HCT116 (cell line): ENCODE data around the gene USF2. TPM values are rescaled to one million over a fixed set of nuclear protein-coding genes. Genes with fewer than 3 reads are reported as not detected.

ENCODE experiments used
- ATAC-seq: fragments of 200-7000 bp; cut with Tn5 transposase; 2 replicates; pipeline ENCODE4 v1.9.1; 2020; ENCODE audit warnings: mild to moderate bottlenecking, moderate library complexity
- BruUV-seq: library from RNA; stranded (reverse); fragments of 400-500 nt; replicated peaks from 2 replicates; lab custom pipeline; 2021; lab: Mats Ljungman, UMichigan
- CTCF ChIA-PET: fragments of 300-600 bp; sonication (Branson Sonifier 250); formaldehyde crosslinking; loops from one replicate; lab custom pipeline; 2021; ENCODE audit warnings: antibody characterized with exemption; lab: Charles Lee
- POLR2A ChIA-PET: fragments of 300-600, 350-600 bp; sonication (Branson Sonifier 250); formaldehyde crosslinking; loops from one replicate; lab custom pipeline; 2021; ENCODE audit warnings: antibody characterized with exemption; lab: Charles Lee
- RAD21 ChIA-PET, 2 experiments: fragments of 300-600 bp; sonication (Branson Sonifier 250); formaldehyde crosslinking; loops; one replicate each; lab custom pipeline; 2023; ENCODE audit warnings: low total read pairs in 2 of 2; ENCODE audit not compliant: uncharacterized antibody in 2 of 2, unreplicated experiment in 2 of 2, low non-redundant PET in 1 of 2; lab: Charles Lee
- DNase-seq: peaks from one replicate; pipeline ENCODE4 v3.0.0-alpha.2; 2010; ENCODE audit warnings: low read depth, low spot score
- H2AFZ ChIP-seq: fragments of 200-600 bp; shearing (Covaris generic), sonication (generic); 2 replicates; pipeline ENCODE4 v1.6.1; 2017; ENCODE audit warnings: low read depth, mixed run types, mixed read lengths, antibody characterized with exemption, low read length; ENCODE audit not compliant: poor library complexity, severe bottlenecking
- H3K27ac ChIP-seq: 2 replicates; pipeline ENCODE4 v1.5.1; 2012; ENCODE audit warnings: low read depth, low read length
- H3K27me3 ChIP-seq: fragments of 200-600 bp; sonication (generic); 2 replicates; pipeline ENCODE4 v1.6.1; 2016; ENCODE audit warnings: mixed run types, low read length, mixed read lengths; ENCODE audit not compliant: insufficient read depth
- H3K36me3 ChIP-seq, 2 experiments: fragments of 200-500 bp in 1 of 2; fragments of 200-600 bp in 1 of 2; sonication (Bioruptor generic) in 1 of 2; sonication (generic) in 1 of 2; 2 replicates each; pipeline versions ENCODE4 v1.5.1 to v1.6.1; 2014 to 2016; ENCODE audit warnings: low read length in 2 of 2, inconsistent platforms in 1 of 2, mixed read lengths in 1 of 2, mixed run types in 1 of 2; ENCODE audit not compliant: insufficient read depth in 2 of 2, control insufficient read depth in 1 of 2
- H3K4me1 ChIP-seq, 2 experiments: fragments of 200-600 bp in 1 of 2; sonication (generic) in 1 of 2; 2 replicates each; pipeline versions ENCODE4 v1.5.1 to v1.6.1; 2012 to 2017; ENCODE audit warnings: low read length in 2 of 2, inconsistent platforms in 1 of 2, mild to moderate bottlenecking in 1 of 2, mixed read lengths in 1 of 2, mixed run types in 1 of 2, moderate library complexity in 1 of 2; ENCODE audit not compliant: insufficient read depth in 2 of 2, control insufficient read depth in 1 of 2
- H3K4me2 ChIP-seq: fragments of 200-600 bp; sonication (generic); 2 replicates; pipeline ENCODE4 v1.6.1; 2017; ENCODE audit warnings: mixed run types, low read length, mixed read lengths
- H3K4me3 ChIP-seq, 2 experiments: fragments of 200-600 bp in 1 of 2; sonication (generic) in 1 of 2; replicated peaks in 1 of 2; 2 replicates each; pipeline ENCODE4 v1.5.1; 2011 to 2016; ENCODE audit warnings: low read length in 2 of 2, control low read depth in 1 of 2, low read depth in 1 of 2, mild to moderate bottlenecking in 1 of 2, mixed read lengths in 1 of 2, mixed run types in 1 of 2
- H3K79me2 ChIP-seq: fragments of 200-600 bp; sonication (generic); 2 replicates; pipeline ENCODE4 v1.6.1; 2017; ENCODE audit warnings: mild to moderate bottlenecking, mixed run types, low read length, moderate library complexity, mixed read lengths; ENCODE audit not compliant: insufficient read depth
- H3K9ac ChIP-seq: fragments of 200-600 bp; sonication (generic); 2 replicates; pipeline ENCODE4 v1.6.1; 2016; ENCODE audit warnings: low read length, mixed read lengths
- H3K9me2 ChIP-seq: fragments of 200-600 bp; sonication (generic), shearing (Covaris generic); 2 replicates; pipeline ENCODE4 v1.6.1; 2017; ENCODE audit warnings: mixed run types, mild to moderate bottlenecking, moderate library complexity; ENCODE audit not compliant: insufficient read depth
- H3K9me3 ChIP-seq, 2 experiments: fragments of 200-500 bp in 1 of 2; fragments of 200-600 bp in 1 of 2; sonication (Bioruptor generic) in 1 of 2; sonication (generic) in 1 of 2; 2 replicates each; pipeline ENCODE4 v1.6.1; 2014 to 2017; ENCODE audit warnings: low read length in 2 of 2, mixed read lengths in 2 of 2, inconsistent platforms in 1 of 2, low read depth in 1 of 2, mild to moderate bottlenecking in 1 of 2, mixed run types in 1 of 2, moderate library complexity in 1 of 2; ENCODE audit not compliant: control insufficient read depth in 1 of 2, insufficient read depth in 1 of 2
- H4K20me1 ChIP-seq: fragments of 200-600 bp; sonication (generic), shearing (Covaris generic); 2 replicates; pipeline ENCODE4 v1.6.1; 2017; ENCODE audit warnings: mixed run types, mild to moderate bottlenecking, moderate library complexity; ENCODE audit not compliant: insufficient read depth
- ATF3 ChIP-seq: IDR thresholded peaks from 2 replicates; pipeline ENCODE4 v1.6.1; 2012
- CEBPB ChIP-seq: IDR thresholded peaks from 2 replicates; pipeline ENCODE4 v1.6.1; 2012; ENCODE audit warnings: low read depth
- EGR1 ChIP-seq: IDR thresholded peaks from 2 replicates; pipeline ENCODE4 v1.6.1; 2012; ENCODE audit warnings: low read depth
- YY1 ChIP-seq: IDR thresholded peaks from 2 replicates; pipeline ENCODE4 v1.6.1; 2011; ENCODE audit warnings: low read length, low read depth, moderate library complexity, mild to moderate bottlenecking; ENCODE audit not compliant: insufficient replicate concordance; ENCODE audit errors: extremely low read depth
- intact Hi-C: fragments of 100-400 bp; cut with micrococcal nuclease; formaldehyde crosslinking; loops from 2 replicates; pipeline ENCODE4 v1.10.0; 2022
- total RNA-seq: library from RNA; stranded (reverse); gene quantifications from one replicate; pipeline ENCODE4 v1.2.1, GENCODE V29; 2021; ENCODE audit not compliant: unreplicated experiment
- TF ChIP-seq, protein P1 (sequence below): IDR thresholded peaks from 2 replicates; pipeline ENCODE4 v1.6.1; 2012

The USF2 gene
- total RNA-seq, 1 experiment from 2014 or later: 98.4 TPM

- TF ChIP-seq YY1: peak; percentile 43
- TF ChIP-seq CEBPB: no peak; the same call in 1 of the 2 replicates
- peak; percentile 72 for TF ChIP-seq EGR1
- no peak for TF ChIP-seq ATF3
- TF ChIP-seq, all 23 proteins: peak for 9
Measured at GRCh38 chr19:35318679-35319448, 50.1 kb downstream of the USF2 start (continued).

DNA sequence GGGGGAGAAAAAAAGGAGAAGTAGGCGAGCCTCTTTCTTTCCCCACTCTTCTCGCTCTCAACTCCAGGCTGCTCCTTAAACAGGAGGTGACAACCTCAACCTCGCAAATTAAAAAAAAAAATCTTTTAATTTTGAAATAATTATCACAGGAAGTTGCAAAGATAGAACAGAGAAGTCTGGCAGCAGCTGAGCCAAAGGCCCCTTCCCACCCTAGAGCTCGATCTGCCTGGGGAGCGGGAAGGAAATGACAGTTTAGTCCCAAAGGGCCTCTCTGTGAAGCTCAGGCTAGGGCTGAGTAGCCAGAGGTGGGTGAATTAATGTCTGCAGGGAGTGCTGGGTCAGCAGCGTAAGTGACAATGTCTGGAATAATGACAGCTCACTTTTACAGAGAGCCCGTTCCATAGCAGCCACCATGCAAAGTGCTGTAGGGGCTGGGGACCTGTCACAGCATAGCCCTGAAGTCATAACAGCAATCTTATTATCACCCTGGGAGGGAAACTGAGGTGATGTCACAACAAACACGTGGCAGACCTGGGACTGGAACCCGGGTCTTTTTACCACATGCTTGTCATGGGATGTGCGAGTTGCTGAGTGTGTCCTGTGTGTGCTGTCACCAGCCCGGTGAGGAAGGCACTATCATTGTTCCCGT, 51.4 kb downstream of the USF2 start:
- no peak for ATAC-seq
- ChIA-PET CTCF (interaction anchor here (1.5 kb wide), 1 partner anchor 8 kb away, joined by 8 read pairs; no protein-coding TSS in a partner anchor), RAD21 (no interaction called here), POLR2A (interaction anchor here (1.2 to 1.4 kb wide), 3 partner anchors 8 to 32 kb away, joined by 3 read pairs; no protein-coding TSS in a partner anchor)
- Histone ChIP-seq H3K4me3 (no peak overlapping the region), H3K36me3 (no peaks in the 10 kb centered on the region), H3K4me1 (peaks cover 16 to 42% of the 10 kb centered on the region in 2 experiments), H3K27me3 (no peaks in the 10 kb centered on the region), H2AFZ (no peak overlapping the region), H3K9me3 (no peaks in the 10 kb centered on the region), H3K79me2 (no peaks in the 10 kb centered on the region), H3K9ac (peak overlapping the region; percentile 10; the same call in 1 of the 2 replicates), H3K4me2 (peak overlapping the region; percentile 74; the same call in 1 of the 2 replicates), H3K9me2 (no peaks in the 10 kb centered on the region), H4K20me1 (no peaks in the 10 kb centered on the region), H3K27ac (no peak overlapping the region)
- no peak for DNase-seq
- intact Hi-C loops: no loop called here
- TF ChIP-seq, protein P1, sequence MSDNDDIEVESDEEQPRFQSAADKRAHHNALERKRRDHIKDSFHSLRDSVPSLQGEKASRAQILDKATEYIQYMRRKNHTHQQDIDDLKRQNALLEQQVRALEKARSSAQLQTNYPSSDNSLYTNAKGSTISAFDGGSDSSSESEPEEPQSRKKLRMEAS: no peak
- no TSS peak for BruUV-seq
